ENCODE results near the gene MRPL2.

- TF ChIP-seq CTCF (optimal IDR thresholded peaks at IDR 0.05 in 1 of 3, IDR thresholded peaks at IDR 0.05 in 1 of 3, conservative IDR thresholded peaks at IDR 0.05 in 1 of 3; ENCODE audit: extremely low read depth in 1 of 3, insufficient read depth in 2 of 3, low read length in 3 of 3) (no peak), EZH2 (IDR thresholded peaks at IDR 0.05; ENCODE audit: low read length) (no peak)
These were observed 38.3 kb upstream of the MRPL2 start for GRCh38 chr6:43097502-43097901.
